Liver (tissue), 9 donors: ENCODE measurements around the gene MORN3. TPM values are rescaled to one million over a fixed set of nuclear protein-coding genes. Genes with fewer than 3 reads are reported as not detected.

Experiments
- DNase-seq: peaks from one replicate; pipeline ENCODE4 v3.0.0-alpha.2; 2017; ENCODE audit warnings: low spot score
- H3K27ac ChIP-seq, 2 donors: one replicate each; pipeline ENCODE4 v1.7.0; 2013; ENCODE audit warnings: inconsistent platforms in 2 of 2, low read length in 2 of 2, control low read depth in 1 of 2, low read depth in 1 of 2, mild to moderate bottlenecking in 1 of 2
- H3K27me3 ChIP-seq, 4 donors: one replicate each; pipeline versions ENCODE4 v1.6.1 to v1.7.0; 2013; ENCODE audit warnings: low read length in 3 of 4, inconsistent platforms in 1 of 4, mild to moderate bottlenecking in 1 of 4, moderate library complexity in 1 of 4; ENCODE audit not compliant: control insufficient read depth in 4 of 4, insufficient read depth in 4 of 4
- H3K36me3 ChIP-seq, 4 donors: one replicate each; pipeline versions ENCODE4 v1.6.1 to v1.7.0; 2013; ENCODE audit warnings: low read length in 3 of 4, mild to moderate bottlenecking in 3 of 4, low read depth in 1 of 4, moderate library complexity in 1 of 4; ENCODE audit not compliant: control insufficient read depth in 4 of 4, insufficient read depth in 3 of 4
- H3K4me1 ChIP-seq, 4 donors: one replicate each; pipeline versions ENCODE4 v1.6.1 to v1.7.0; 2013; ENCODE audit warnings: low read length in 3 of 4, mild to moderate bottlenecking in 3 of 4, moderate library complexity in 1 of 4; ENCODE audit not compliant: control insufficient read depth in 4 of 4, insufficient read depth in 4 of 4
- H3K4me3 ChIP-seq, 3 donors: one replicate each; pipeline versions ENCODE4 v1.6.1 to v1.7.0; 2013; ENCODE audit warnings: low read length in 3 of 3, control low read depth in 1 of 3, low read depth in 1 of 3, mild to moderate bottlenecking in 1 of 3
- H3K9ac ChIP-seq, 2 donors: one replicate each; pipeline ENCODE4 v1.7.0; 2013; ENCODE audit warnings: low read length in 2 of 2, mild to moderate bottlenecking in 2 of 2, moderate library complexity in 2 of 2, control low read depth in 1 of 2, low read depth in 1 of 2
- H3K9me3 ChIP-seq, 4 donors: one replicate each; pipeline versions ENCODE4 v1.6.1 to v1.7.0; 2013; ENCODE audit warnings: low read length in 3 of 4; ENCODE audit not compliant: control insufficient read depth in 4 of 4
- ATF3 ChIP-seq: IDR thresholded peaks from 2 replicates; pipeline ENCODE4 v1.6.1; 2016; ENCODE audit warnings: antibody characterized with exemption
- CTCF ChIP-seq: fragments of 150-350 bp; IDR thresholded peaks from 2 replicates; pipeline ENCODE4 v1.5.1; 2017; ENCODE audit warnings: improper control_type of control experiment, low read depth, low read length; ENCODE audit not compliant: missing input control
- EGR1 ChIP-seq, 2 donors: IDR thresholded peaks; 2 replicates each; pipeline ENCODE4 v1.6.1; 2016 to 2018; ENCODE audit warnings: antibody characterized with exemption in 2 of 2, low read depth in 2 of 2
- FOXA1 ChIP-seq: IDR thresholded peaks from 2 replicates; pipeline ENCODE4 v1.6.1; 2016; ENCODE audit warnings: antibody characterized with exemption
- FOXA2 ChIP-seq: IDR thresholded peaks from 2 replicates; pipeline ENCODE4 v1.6.1; 2016; ENCODE audit warnings: antibody characterized with exemption
- GABPA ChIP-seq, 2 donors: IDR thresholded peaks in 1 of 2; conservative IDR thresholded peaks in 1 of 2; 2 replicates each; pipeline ENCODE4 v1.6.1; 2016; ENCODE audit warnings: antibody characterized with exemption in 2 of 2, mild to moderate bottlenecking in 1 of 2, moderate library complexity in 1 of 2
- HNF4G ChIP-seq: IDR thresholded peaks from 2 replicates; pipeline ENCODE4 v1.6.1; 2016; ENCODE audit warnings: antibody characterized with exemption
- NR2F2 ChIP-seq: IDR thresholded peaks from 2 replicates; pipeline ENCODE4 v1.6.1; 2016; ENCODE audit warnings: antibody characterized with exemption
- RAD21 ChIP-seq, 2 donors: IDR thresholded peaks; 2 replicates each; pipeline ENCODE4 v1.6.1; 2016; ENCODE audit warnings: antibody characterized with exemption in 2 of 2, mild to moderate bottlenecking in 2 of 2
- REST ChIP-seq: IDR thresholded peaks from 2 replicates; pipeline ENCODE4 v1.6.1; 2016; ENCODE audit warnings: antibody characterized with exemption, mild to moderate bottlenecking
- RXRA ChIP-seq, 2 donors: IDR thresholded peaks; 2 replicates each; pipeline ENCODE4 v1.6.1; 2017 to 2018; ENCODE audit warnings: antibody characterized with exemption in 2 of 2, mild to moderate bottlenecking in 1 of 2
- SP1 ChIP-seq: IDR thresholded peaks from 2 replicates; pipeline ENCODE4 v1.6.1; 2018; ENCODE audit warnings: antibody characterized with exemption, mild to moderate bottlenecking
- TAF1 ChIP-seq: conservative IDR thresholded peaks from 2 replicates; pipeline ENCODE4 v1.6.1; 2016; ENCODE audit warnings: antibody characterized with exemption, mild to moderate bottlenecking
- YY1 ChIP-seq: IDR thresholded peaks from 2 replicates; pipeline ENCODE4 v1.6.1; 2016; ENCODE audit warnings: antibody characterized with exemption, mild to moderate bottlenecking
- ZBTB33 ChIP-seq: IDR thresholded peaks from 2 replicates; pipeline ENCODE4 v1.6.1; 2016; ENCODE audit warnings: antibody characterized with exemption
- WGBS: extraction: QIAGEN DNeasy Blood & Tissue Kit; methylation state at CpG from one replicate; pipeline ENCODE4 v1.1.7; 2013; 5-methylcytosine and 5-hydroxymethylcytosine counted together
- polyA plus RNA-seq, 2 donors: library from polyadenylated mRNA; stranded (reverse) in 1 of 2; unstranded in 1 of 2; fragments of 200-250 nt in 1 of 2; fragments of >200 nt in 1 of 2; fragmentation: Nextera tagmentation in 1 of 2; extraction: Ambion mirVana in 1 of 2; gene quantifications; one replicate each; pipeline versions ENCODE4 v1.2.1 to v1.2.3, GENCODE V29; 2013 to 2015
- total RNA-seq, 2 donors: library from RNA; depleted of rRNA; stranded (reverse); fragments of >200 nt; gene quantifications; one replicate each; pipeline ENCODE4 v1.2.3, GENCODE V29; 2014
- donor health status: healthy.
- donor health status: healthy.
- donor health status: healthy.
- donor health status: healthy.
- donor health status: healthy.

MORN3 gene
- total and polyA plus RNA-seq, 4 donors, result 0.05 to 0.13 (median 0.07) TPM

GRCh38 chr12:121620333-121620891, 49.0 kb downstream of the MORN3 start:
- DNase-seq, result no peak
- no peak overlapping the region for H3K4me3 ChIP-seq
- no peaks in the 10 kb centered on the region for H3K9me3 ChIP-seq
- no peaks in the 10 kb centered on the region for H3K36me3 ChIP-seq
- 84% methylated on average over 8 of the region's 8 CpGs for WGBS
- TF ChIP-seq RXRA (IDR thresholded peaks at IDR 0.05) (no peak), TAF1 (no peak), ZBTB33 (no peak), FOXA1 (no peak), HNF4G (no peak), CTCF (no peak), REST (no peak)
- H3K9ac ChIP-seq, result no peak overlapping the region
- no peaks in the 10 kb centered on the region for H3K27me3 ChIP-seq
- peaks cover 0 to 6% (median 4%) of the 10 kb centered on the region in 4 donors for H3K4me1 ChIP-seq
- H3K27ac ChIP-seq, result no peak overlapping the region

- no peak for TF ChIP-seq YY1
- no peak for TF ChIP-seq SP1
- no peak for TF ChIP-seq TAF1
- no peak for TF ChIP-seq ATF3
- no peak for TF ChIP-seq GABPA (IDR thresholded peaks at IDR 0.05 in 1 of 2, conservative IDR thresholded peaks at IDR 0.05 in 1 of 2)
- no peak for TF ChIP-seq FOXA2
- no peak for TF ChIP-seq FOXA1
- TF ChIP-seq ZBTB33, result no peak
- no peak for TF ChIP-seq REST
- no peak for TF ChIP-seq RXRA (IDR thresholded peaks at IDR 0.05)
- TF ChIP-seq NR2F2, result no peak
- TF ChIP-seq RAD21 (IDR thresholded peaks at IDR 0.05), result no peak
- no peak for TF ChIP-seq EGR1 (IDR thresholded peaks at IDR 0.05; ENCODE audit: low read depth in 2 of 2)
- H3K9ac ChIP-seq, result no peak overlapping the region
- H3K4me3 ChIP-seq, result no peak overlapping the region
- H3K27ac ChIP-seq, result no peak overlapping the region
- no peaks in the 10 kb centered on the region for H3K4me1 ChIP-seq
- H3K27me3 ChIP-seq, result no peaks in the 10 kb centered on the region
- no peaks in the 10 kb centered on the region for H3K36me3 ChIP-seq
- 89% methylated on average over 5 of the region's 5 CpGs for WGBS
- no peaks in the 10 kb centered on the region for H3K9me3 ChIP-seq
- DNase-seq, result no peak
Measured at GRCh38 chr12:121618659-121619233, 50.7 kb downstream of the MORN3 start.
